Hepatocyte (in vitro differentiated cells): ENCODE data around the gene CBFA2T3. TPM values are rescaled to one million over a fixed set of nuclear protein-coding genes. Genes with fewer than 3 reads are reported as not detected.

ENCODE experiments used
- DNase-seq: peaks from one replicate; pipeline ENCODE4 v3.0.0-alpha.2; 2016; ENCODE audit warnings: low spot score
- H2AFZ ChIP-seq: fragments of 200-600 bp; sonication (generic); 2 replicates; pipeline ENCODE4 v1.6.0; 2016; ENCODE audit warnings: antibody characterized with exemption, mild to moderate bottlenecking
- H3K27ac ChIP-seq: fragments of 200-600 bp; sonication (generic); 2 replicates; pipeline ENCODE4 v1.5.1; 2016; ENCODE audit warnings: mild to moderate bottlenecking
- H3K27me3 ChIP-seq: fragments of 200-600 bp; sonication (generic); 2 replicates; pipeline ENCODE4 v1.6.1; 2016
- H3K36me3 ChIP-seq: fragments of 200-600 bp; sonication (generic); replicated peaks from 2 replicates; pipeline ENCODE4 v1.5.1; 2016; ENCODE audit warnings: low read depth; ENCODE audit not compliant: insufficient read depth
- H3K4me1 ChIP-seq: fragments of 200-600 bp; sonication (generic); 2 replicates; pipeline ENCODE4 v1.5.1; 2016; ENCODE audit warnings: mild to moderate bottlenecking, moderate library complexity; ENCODE audit not compliant: insufficient read depth
- H3K4me2 ChIP-seq: fragments of 200-600 bp; sonication (generic); 2 replicates; pipeline ENCODE4 v1.6.0; 2016
- H3K4me3 ChIP-seq: fragments of 200-600 bp; sonication (generic); 2 replicates; pipeline ENCODE4 v1.5.1; 2016; ENCODE audit warnings: mild to moderate bottlenecking
- H3K79me2 ChIP-seq: fragments of 200-600 bp; sonication (generic); 2 replicates; pipeline ENCODE4 v1.6.0; 2017; ENCODE audit warnings: mild to moderate bottlenecking
- H3K9me2 ChIP-seq: fragments of 200-600 bp; sonication (generic); replicated peaks from 2 replicates; pipeline ENCODE4 v1.6.0; 2017; ENCODE audit warnings: mild to moderate bottlenecking; ENCODE audit not compliant: insufficient read depth
- H3K9me3 ChIP-seq: fragments of 200-600 bp; sonication (generic); 2 replicates; pipeline ENCODE4 v1.5.1; 2016; ENCODE audit warnings: low read depth, mild to moderate bottlenecking
- H4K20me1 ChIP-seq: fragments of 200-600 bp; sonication (generic); 2 replicates; pipeline ENCODE4 v1.6.0; 2016; ENCODE audit warnings: mild to moderate bottlenecking; ENCODE audit not compliant: insufficient read depth, poor library complexity, severe bottlenecking
- EZH2 ChIP-seq: fragments of 200-600 bp; sonication (generic); IDR thresholded peaks from 2 replicates; pipeline ENCODE4 v1.6.1; 2016; ENCODE audit warnings: antibody characterized with exemption, mild to moderate bottlenecking, borderline replicate concordance
- EZH2phosphoT487 ChIP-seq: fragments of 200-600 bp; sonication (generic); IDR thresholded peaks from one replicate; pipeline ENCODE4 v1.6.1; 2018; ENCODE audit warnings: antibody characterized with exemption, mild to moderate bottlenecking, low read depth, moderate library complexity; ENCODE audit not compliant: unreplicated experiment, severe bottlenecking
- WGBS: methylation state at CpG from one replicate; pipeline ENCODE4 v1.1.6; 2016; ENCODE audit warnings: low lambda C conversion rate; ENCODE audit errors: missing lambda C conversion rate; 5-methylcytosine and 5-hydroxymethylcytosine counted together
- polyA plus RNA-seq: library from polyadenylated mRNA; unstranded; fragments of >200 nt; fragmentation: Nextera tagmentation; extraction: Ambion mirVana; gene quantifications from 2 replicates; pipeline ENCODE4 v1.2.1, GENCODE V29; 2016
- total RNA-seq: library from RNA; depleted of rRNA; stranded (reverse); fragments of >200 nt; gene quantifications from 2 replicates; pipeline ENCODE4 v1.2.3, GENCODE V29; 2014
- TF ChIP-seq, protein P1 (sequence below): fragments of 200-600 bp; sonication (generic); IDR thresholded peaks from 2 replicates; pipeline ENCODE4 v1.5.1; 2016; ENCODE audit warnings: antibody characterized with exemption, mild to moderate bottlenecking; ENCODE audit not compliant: poor library complexity

The CBFA2T3 gene
- total and polyA plus RNA-seq, 2 experiments from 2014 or later, result 0.07 to 1.5 TPM

DNA sequence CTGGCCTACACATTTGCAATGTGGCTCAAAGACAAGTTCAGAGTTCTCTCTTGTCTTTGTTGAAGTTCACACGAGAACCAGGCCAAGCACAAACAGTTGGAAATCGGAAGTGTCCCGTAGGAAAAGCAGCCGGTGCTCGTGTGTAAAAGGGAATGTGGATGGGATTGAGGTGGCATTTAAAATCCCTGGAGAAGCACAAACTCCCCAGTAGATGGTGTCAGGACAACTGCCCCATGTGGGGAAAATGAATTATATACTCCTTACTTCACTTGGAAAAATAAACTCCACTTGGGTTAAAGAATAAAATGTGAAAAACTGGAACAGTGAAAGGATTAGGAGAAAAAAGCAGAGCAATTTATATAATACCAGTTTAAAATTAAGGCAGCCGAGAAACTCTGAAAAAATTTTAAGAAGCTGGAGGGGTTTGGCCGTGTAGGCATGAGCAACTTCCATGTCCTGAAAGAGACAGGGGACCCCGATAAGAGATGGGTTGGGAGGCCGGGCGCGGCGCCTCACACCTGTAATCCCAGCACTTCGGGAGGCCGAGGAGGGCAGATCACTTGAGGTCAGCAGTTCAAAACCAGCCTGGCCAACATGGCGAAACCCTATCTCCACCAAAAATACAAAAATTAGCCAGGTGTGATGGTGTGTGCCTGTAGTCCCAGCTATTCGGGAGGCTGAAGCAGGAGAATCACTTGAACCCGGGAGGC lies 28.1 kb downstream of the CBFA2T3 start:
- H4K20me1 ChIP-seq, result no peaks in the 10 kb centered on the region
- H3K27me3 ChIP-seq, result peaks cover 15% of the 10 kb centered on the region
- no peak overlapping the region for H3K4me3 ChIP-seq
- no peaks in the 10 kb centered on the region for H3K9me3 ChIP-seq
- H3K4me2 ChIP-seq, result no peak overlapping the region
- no peak overlapping the region for H2AFZ ChIP-seq
- no peaks in the 10 kb centered on the region for H3K9me2 ChIP-seq
- H3K79me2 ChIP-seq, result no peaks in the 10 kb centered on the region
- no peak for DNase-seq
- 87% methylated on average over 17 of the region's 17 CpGs for WGBS
- H3K27ac ChIP-seq, result no peak overlapping the region
- H3K36me3 ChIP-seq, result no peaks in the 10 kb centered on the region
- no peaks in the 10 kb centered on the region for H3K4me1 ChIP-seq
- TF ChIP-seq, protein P1, sequence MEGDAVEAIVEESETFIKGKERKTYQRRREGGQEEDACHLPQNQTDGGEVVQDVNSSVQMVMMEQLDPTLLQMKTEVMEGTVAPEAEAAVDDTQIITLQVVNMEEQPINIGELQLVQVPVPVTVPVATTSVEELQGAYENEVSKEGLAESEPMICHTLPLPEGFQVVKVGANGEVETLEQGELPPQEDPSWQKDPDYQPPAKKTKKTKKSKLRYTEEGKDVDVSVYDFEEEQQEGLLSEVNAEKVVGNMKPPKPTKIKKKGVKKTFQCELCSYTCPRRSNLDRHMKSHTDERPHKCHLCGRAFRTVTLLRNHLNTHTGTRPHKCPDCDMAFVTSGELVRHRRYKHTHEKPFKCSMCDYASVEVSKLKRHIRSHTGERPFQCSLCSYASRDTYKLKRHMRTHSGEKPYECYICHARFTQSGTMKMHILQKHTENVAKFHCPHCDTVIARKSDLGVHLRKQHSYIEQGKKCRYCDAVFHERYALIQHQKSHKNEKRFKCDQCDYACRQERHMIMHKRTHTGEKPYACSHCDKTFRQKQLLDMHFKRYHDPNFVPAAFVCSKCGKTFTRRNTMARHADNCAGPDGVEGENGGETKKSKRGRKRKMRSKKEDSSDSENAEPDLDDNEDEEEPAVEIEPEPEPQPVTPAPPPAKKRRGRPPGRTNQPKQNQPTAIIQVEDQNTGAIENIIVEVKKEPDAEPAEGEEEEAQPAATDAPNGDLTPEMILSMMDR, result no peak
- TF ChIP-seq EZH2phosphoT487 (no peak), EZH2 (no peak)

DNA sequence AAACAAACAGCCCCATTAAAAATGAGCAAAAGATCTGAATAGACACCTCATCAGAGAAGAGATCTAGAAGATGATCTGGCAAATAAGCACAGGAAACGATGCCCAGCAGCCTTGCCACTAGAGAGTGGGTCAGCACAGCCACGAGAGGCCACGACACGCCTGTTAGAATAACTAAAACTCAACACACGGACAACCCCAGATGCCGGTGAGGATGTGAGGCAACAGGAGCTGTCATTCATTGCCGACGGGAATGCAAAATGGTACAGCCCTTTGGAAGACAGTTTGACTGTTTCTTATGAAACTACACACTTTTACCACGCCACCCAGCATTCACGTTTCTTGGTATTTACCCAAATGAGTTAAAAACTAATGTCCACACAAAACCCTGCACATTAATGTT lies 31.5 kb downstream of the CBFA2T3 start:
- H4K20me1 ChIP-seq, result no peaks in the 10 kb centered on the region
- H3K4me1 ChIP-seq, result no peaks in the 10 kb centered on the region
- WGBS, result 86% methylated on average over 10 of the region's 10 CpGs
- H3K79me2 ChIP-seq, result no peaks in the 10 kb centered on the region
- no peaks in the 10 kb centered on the region for H3K36me3 ChIP-seq
- H3K9me3 ChIP-seq, result no peaks in the 10 kb centered on the region
- TF ChIP-seq EZH2phosphoT487, result no peak
- TF ChIP-seq EZH2, result no peak
- TF ChIP-seq, protein P1, result no peak
- no peak overlapping the region for H3K4me3 ChIP-seq
- no peak for DNase-seq
- H3K9me2 ChIP-seq, result no peaks in the 10 kb centered on the region
- peaks cover 30% of the 10 kb centered on the region for H3K27me3 ChIP-seq
- H2AFZ ChIP-seq, result no peak overlapping the region
- no peak overlapping the region for H3K27ac ChIP-seq
- no peak overlapping the region for H3K4me2 ChIP-seq

DNA sequence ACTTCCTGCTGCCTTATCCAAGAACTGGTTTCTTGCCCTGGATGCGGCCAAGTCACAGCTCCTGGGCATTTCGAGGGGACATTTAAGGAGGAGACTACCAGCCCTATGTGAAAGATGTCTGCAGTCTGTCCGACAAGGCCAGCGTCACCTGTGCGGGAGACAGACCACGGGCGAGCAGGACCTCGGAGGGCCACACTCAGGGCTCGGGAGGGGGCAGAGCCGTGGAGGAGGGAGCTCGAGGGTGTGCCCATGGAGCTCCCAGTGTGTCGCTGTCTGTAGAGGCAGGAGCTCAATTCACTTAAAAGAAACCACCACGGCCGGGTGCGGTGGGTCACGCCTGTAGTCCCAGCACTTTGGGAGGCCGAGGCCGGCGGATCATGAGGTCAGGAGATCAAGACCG lies 33.3 kb downstream of the CBFA2T3 start:
- 89% methylated on average over 20 of the region's 20 CpGs for WGBS
- no peaks in the 10 kb centered on the region for H3K9me2 ChIP-seq
- no peaks in the 10 kb centered on the region for H3K4me1 ChIP-seq
- no peaks in the 10 kb centered on the region for H3K9me3 ChIP-seq
- no peak overlapping the region for H2AFZ ChIP-seq
- H3K27ac ChIP-seq, result no peak overlapping the region
- no peak for TF ChIP-seq EZH2
- no peak for TF ChIP-seq EZH2phosphoT487
- TF ChIP-seq, protein P1, result no peak
- H4K20me1 ChIP-seq, result no peaks in the 10 kb centered on the region
- H3K36me3 ChIP-seq, result no peaks in the 10 kb centered on the region
- no peaks in the 10 kb centered on the region for H3K79me2 ChIP-seq
- no peak overlapping the region for H3K4me2 ChIP-seq
- no peak for DNase-seq
- H3K4me3 ChIP-seq, result no peak overlapping the region
- H3K27me3 ChIP-seq, result peaks cover 48% of the 10 kb centered on the region
